Nephron (organoid): ENCODE results near the gene MTSS2.
A peak's percentile ranks its signal among the peaks of the same experiment; 100 is the strongest.

Experiments used
- H3K27ac Mint-ChIP-seq, 3 experiments: 2 replicates each; pipeline ENCODE4 v1.8.0; 2020; ENCODE audit warnings: mixed read lengths in 3 of 3, mild to moderate bottlenecking in 2 of 3, moderate library complexity in 1 of 3
- H3K27me3 Mint-ChIP-seq: 2 replicates; pipeline ENCODE4 v1.8.0; 2021; ENCODE audit warnings: low read depth, mild to moderate bottlenecking, moderate library complexity, mixed read lengths
- H3K36me3 Mint-ChIP-seq: 2 replicates; pipeline ENCODE4 v1.8.0; 2020; ENCODE audit warnings: low read depth, mixed read lengths
- H3K4me1 Mint-ChIP-seq: 2 replicates; pipeline ENCODE4 v1.8.0; 2020; ENCODE audit warnings: mixed read lengths
- H3K4me3 Mint-ChIP-seq, 3 experiments: 2 replicates each; pipeline ENCODE4 v1.8.0; 2020; ENCODE audit warnings: mild to moderate bottlenecking in 3 of 3, mixed read lengths in 3 of 3, moderate library complexity in 2 of 3
- H3K9me3 Mint-ChIP-seq: 2 replicates; pipeline ENCODE4 v1.8.0; 2020; ENCODE audit warnings: mixed read lengths
- TF ChIP-seq, protein P1 (sequence below), 3 experiments: fragments of 200-600 bp; sonication (generic); IDR thresholded peaks; one replicate each; pipeline ENCODE4 v1.5.0; 2021; ENCODE audit warnings: antibody characterized with exemption in 3 of 3; ENCODE audit not compliant: unreplicated experiment in 3 of 3

The MTSS2 gene

DNA sequence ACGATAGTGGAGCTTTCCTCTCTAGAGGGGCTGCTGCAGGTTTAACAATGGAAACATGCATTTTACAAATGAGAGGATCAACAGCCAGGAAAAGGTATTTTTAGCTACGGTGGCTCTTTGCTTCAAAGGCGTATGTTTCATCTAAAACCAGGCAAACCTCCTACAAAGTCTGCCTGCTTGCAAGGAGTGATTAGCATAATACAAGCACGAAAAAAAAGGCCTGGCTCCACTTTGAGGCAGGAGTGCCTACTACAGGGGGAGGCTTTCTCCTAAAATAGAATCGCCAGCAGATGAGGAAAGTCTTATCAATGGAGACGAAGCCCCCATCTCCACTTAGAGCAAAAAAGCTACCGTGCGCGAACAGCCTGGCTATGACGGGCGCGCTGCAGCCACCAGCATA lies 27.1 kb upstream of the MTSS2 start:
- peak overlapping the region in 2 of 3 experiments; percentile 36 to 67 for H3K4me3 Mint-ChIP-seq
- peak overlapping the region; percentile 97 to 100 (median 99) for H3K27ac Mint-ChIP-seq
- peaks cover 4% of the 10 kb centered on the region for H3K36me3 Mint-ChIP-seq

DNA sequence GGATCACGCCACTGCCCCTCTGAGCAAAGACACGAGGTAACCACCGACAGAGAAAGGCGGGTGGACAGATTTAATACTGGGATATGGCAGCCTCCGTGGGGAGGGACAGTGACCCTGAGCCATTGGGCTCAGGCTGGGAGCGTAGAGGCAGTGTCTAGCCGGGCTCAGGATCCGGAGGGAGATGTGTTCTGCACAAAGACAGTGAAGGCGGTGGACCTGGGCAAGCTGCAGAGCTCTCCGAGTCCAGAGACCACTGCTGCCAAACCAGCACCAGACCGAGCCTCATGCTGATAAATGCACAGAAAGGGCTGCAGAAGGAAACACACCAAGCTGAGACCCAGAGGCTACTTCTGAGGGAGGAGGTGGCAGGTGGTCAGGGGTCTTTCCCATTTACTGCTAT lies 26.5 kb upstream of the MTSS2 start:
- TF ChIP-seq, protein P1, sequence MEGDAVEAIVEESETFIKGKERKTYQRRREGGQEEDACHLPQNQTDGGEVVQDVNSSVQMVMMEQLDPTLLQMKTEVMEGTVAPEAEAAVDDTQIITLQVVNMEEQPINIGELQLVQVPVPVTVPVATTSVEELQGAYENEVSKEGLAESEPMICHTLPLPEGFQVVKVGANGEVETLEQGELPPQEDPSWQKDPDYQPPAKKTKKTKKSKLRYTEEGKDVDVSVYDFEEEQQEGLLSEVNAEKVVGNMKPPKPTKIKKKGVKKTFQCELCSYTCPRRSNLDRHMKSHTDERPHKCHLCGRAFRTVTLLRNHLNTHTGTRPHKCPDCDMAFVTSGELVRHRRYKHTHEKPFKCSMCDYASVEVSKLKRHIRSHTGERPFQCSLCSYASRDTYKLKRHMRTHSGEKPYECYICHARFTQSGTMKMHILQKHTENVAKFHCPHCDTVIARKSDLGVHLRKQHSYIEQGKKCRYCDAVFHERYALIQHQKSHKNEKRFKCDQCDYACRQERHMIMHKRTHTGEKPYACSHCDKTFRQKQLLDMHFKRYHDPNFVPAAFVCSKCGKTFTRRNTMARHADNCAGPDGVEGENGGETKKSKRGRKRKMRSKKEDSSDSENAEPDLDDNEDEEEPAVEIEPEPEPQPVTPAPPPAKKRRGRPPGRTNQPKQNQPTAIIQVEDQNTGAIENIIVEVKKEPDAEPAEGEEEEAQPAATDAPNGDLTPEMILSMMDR (IDR thresholded peaks at IDR 0.05; ENCODE audit: unreplicated experiment in 3 of 3): no peak
- Mint-ChIP-seq H3K36me3 (peaks cover 4% of the 10 kb centered on the region), H3K9me3 (no peaks in the 10 kb centered on the region), H3K4me3 (no peak overlapping the region), H3K27ac (peak overlapping the region; percentile 97 to 100 (median 99)), H3K4me1 (peaks cover 89% of the 10 kb centered on the region), H3K27me3 (no peaks in the 10 kb centered on the region)

More for the DNA sequence above, 27.1 kb upstream of the MTSS2 start:
- Mint-ChIP-seq H3K9me3 (no peaks in the 10 kb centered on the region), H3K27me3 (no peaks in the 10 kb centered on the region), H3K4me1 (peaks cover 92% of the 10 kb centered on the region)
- TF ChIP-seq, protein P1 (IDR thresholded peaks at IDR 0.05; ENCODE audit: unreplicated experiment in 3 of 3): no peak

DNA sequence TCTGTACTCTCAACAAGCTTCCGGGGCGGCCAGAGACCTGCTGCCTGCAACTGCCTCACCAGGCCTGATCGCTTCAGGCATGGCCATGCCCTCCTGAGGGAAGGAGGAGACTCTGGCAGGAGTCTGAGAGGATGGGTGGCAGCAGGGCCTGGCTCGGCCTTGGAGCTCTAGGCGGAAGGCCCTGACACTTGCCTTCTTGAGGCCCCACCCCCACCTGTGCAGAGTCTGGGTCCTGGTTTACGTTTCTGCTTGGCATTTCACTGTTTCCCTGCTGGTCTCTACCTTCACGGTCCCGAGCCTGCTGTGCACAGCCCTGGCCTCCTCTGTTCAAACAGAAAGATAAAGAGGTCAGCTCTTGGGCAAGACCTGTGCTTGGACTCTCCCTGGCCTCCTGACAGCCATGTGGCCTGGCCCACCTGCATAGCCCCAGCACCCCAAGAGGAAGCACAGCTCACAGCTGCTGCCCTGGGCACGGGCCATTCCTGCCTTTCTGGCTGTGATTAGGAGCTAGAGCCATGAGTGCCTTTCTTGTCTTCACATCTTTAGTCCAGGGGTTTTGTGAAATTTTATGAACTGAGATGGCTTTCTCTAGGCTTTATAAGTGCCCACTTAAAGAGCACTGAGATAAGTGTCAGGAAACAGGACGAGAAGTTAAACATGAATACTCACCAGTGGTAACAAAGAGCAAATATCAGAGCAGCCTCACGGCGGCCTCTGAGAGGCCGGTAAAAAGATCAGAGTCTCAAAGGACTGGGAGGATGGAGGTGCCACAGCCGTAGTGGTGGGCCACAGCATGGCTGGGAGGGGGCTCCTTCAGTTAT lies 25.6 kb upstream of the MTSS2 start:
- TF ChIP-seq, protein P1 (IDR thresholded peaks at IDR 0.05; ENCODE audit: unreplicated experiment in 3 of 3): no peak
- H3K36me3 Mint-ChIP-seq: peaks cover 4% of the 10 kb centered on the region
- peaks cover 89% of the 10 kb centered on the region for H3K4me1 Mint-ChIP-seq

DNA sequence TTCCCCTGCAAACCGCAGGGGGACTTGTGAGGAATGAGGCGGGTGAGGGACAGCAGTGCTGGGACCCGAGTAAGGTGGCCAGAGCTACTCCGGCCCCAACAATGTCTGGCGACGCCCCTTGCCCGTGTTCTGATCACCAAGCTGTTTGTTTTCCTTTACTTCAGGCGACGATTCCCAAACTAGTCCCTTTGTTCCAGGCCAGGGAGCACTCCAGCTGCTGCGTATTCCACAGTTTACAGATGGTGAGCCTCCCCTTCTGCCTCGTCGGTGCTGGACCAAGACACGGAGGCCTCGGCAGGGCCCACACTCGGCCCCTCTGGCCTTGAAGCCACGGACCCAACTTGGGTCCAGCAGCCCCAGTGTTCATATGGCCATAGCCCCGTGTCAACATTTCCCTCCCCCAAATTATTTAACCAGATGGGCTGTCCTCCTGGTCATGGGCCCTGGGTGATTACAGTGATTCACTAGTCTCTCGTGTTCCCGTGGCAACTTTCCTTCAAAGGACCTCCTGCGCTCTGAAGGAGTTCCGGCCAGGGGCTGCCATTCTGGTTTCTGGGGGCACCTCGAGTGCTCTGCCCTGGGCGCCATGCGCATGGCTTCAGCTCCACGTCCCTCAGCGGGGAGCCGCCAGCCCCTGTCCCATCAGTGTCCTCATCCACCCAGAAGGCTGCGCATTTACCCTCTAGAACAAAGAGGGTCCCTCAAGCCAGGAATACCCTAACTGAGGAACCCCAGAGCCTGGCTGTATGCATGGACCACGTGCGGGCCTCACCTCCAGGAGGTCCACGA lies 24.8 kb upstream of the MTSS2 start:
- Mint-ChIP-seq H3K36me3 (peaks cover 4% of the 10 kb centered on the region), H3K9me3 (no peaks in the 10 kb centered on the region), H3K4me3 (no peak overlapping the region), H3K4me1 (peaks cover 85% of the 10 kb centered on the region), H3K27me3 (no peaks in the 10 kb centered on the region), H3K27ac (peak overlapping the region; percentile 30 to 100 (median 88))
- TF ChIP-seq, protein P1 (IDR thresholded peaks at IDR 0.05; ENCODE audit: unreplicated experiment in 3 of 3): no peak

More for the DNA sequence above, 25.6 kb upstream of the MTSS2 start:
- no peaks in the 10 kb centered on the region for H3K27me3 Mint-ChIP-seq
- peak overlapping the region in 1 of 3 experiments; percentile 19 for H3K4me3 Mint-ChIP-seq
- no peaks in the 10 kb centered on the region for H3K9me3 Mint-ChIP-seq
- H3K27ac Mint-ChIP-seq: peak overlapping the region; percentile 97 to 100 (median 99)

DNA sequence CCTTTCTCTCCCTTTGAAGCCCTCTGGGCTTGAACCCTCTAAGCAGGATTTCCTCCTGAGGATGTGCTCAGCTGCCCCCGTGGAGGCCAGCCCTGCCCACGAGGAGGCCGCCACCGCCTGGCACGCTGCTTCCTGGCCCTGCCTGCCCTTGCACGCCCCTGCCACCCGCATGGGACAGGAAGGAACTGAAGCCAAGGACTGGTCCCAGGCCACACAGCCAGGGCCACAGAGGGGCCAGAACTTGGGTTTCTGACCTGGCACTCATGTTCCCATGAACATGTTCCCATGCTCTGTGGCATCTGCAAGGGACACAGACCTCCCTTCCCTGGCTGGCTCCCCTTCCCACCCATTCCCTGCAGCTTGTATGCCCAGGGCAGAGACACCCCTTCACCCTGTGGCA lies 24.1 kb upstream of the MTSS2 start:
- H3K9me3 Mint-ChIP-seq: no peaks in the 10 kb centered on the region
- no peaks in the 10 kb centered on the region for H3K27me3 Mint-ChIP-seq
- H3K27ac Mint-ChIP-seq: peak overlapping the region in 2 of 3 experiments; percentile 88 to 100
- peaks cover 4% of the 10 kb centered on the region for H3K36me3 Mint-ChIP-seq
- H3K4me3 Mint-ChIP-seq: no peak overlapping the region
- H3K4me1 Mint-ChIP-seq: peaks cover 85% of the 10 kb centered on the region
- TF ChIP-seq, protein P1 (IDR thresholded peaks at IDR 0.05; ENCODE audit: unreplicated experiment in 3 of 3): no peak
